H1 (cell line): ENCODE data around the gene FNDC1. TPM values are rescaled to one million over a fixed set of nuclear protein-coding genes. Genes with fewer than 3 reads are reported as not detected.

ENCODE experiments used
- CTCF ChIA-PET: fragments of 300-600 bp; sonication (Branson Sonifier 250); formaldehyde crosslinking; loops from one replicate; lab custom pipeline; 2021; ENCODE audit not compliant: partially characterized antibody; lab: Charles Lee
- POLR2A ChIA-PET: fragments of 300-600 bp; sonication (Branson Sonifier 250); formaldehyde crosslinking; loops from one replicate; lab custom pipeline; 2021; ENCODE audit warnings: inconsistent platforms; ENCODE audit not compliant: partially characterized antibody; lab: Charles Lee
- DNase-seq, 2 experiments: peaks; one replicate each; pipeline versions ENCODE4 v3.0.0 to v3.0.0-alpha.2; 2010 to 2022; ENCODE audit warnings: low spot score in 2 of 2, low read depth in 1 of 2, mixed read lengths in 1 of 2
- FAIRE-seq: peaks from 2 replicates; lab custom pipeline; 2011; peaks lifted over from hg19 to GRCh38; lab: Jason Lieb, UNC
- H2AFZ ChIP-seq: 2 replicates; pipeline ENCODE4 v1.8.1; 2012; ENCODE audit warnings: low read length, inconsistent platforms
- H2AK5ac ChIP-seq: 2 replicates; pipeline ENCODE4 v1.6.1; 2013; ENCODE audit warnings: low read depth, low read length
- H2BK120ac ChIP-seq: replicated peaks from 2 replicates; pipeline ENCODE3; 2013; ENCODE audit warnings: low read depth, low read length, inconsistent platforms
- H2BK12ac ChIP-seq: 2 replicates; pipeline ENCODE4 v1.6.1; 2013; ENCODE audit warnings: low read depth, low read length
- H2BK15ac ChIP-seq: 2 replicates; pipeline ENCODE4 v1.6.1; 2013; ENCODE audit warnings: low read length
- H2BK20ac ChIP-seq: 2 replicates; pipeline ENCODE4 v1.6.1; 2013; ENCODE audit warnings: low read length
- H2BK5ac ChIP-seq: 2 replicates; pipeline ENCODE4 v1.6.1; 2013; ENCODE audit warnings: low read depth, low read length
- H3K14ac ChIP-seq: 2 replicates; pipeline ENCODE4 v1.6.1; 2013; ENCODE audit warnings: inconsistent platforms; ENCODE audit not compliant: insufficient read length
- H3K18ac ChIP-seq: 2 replicates; pipeline ENCODE4 v1.6.1; 2013; ENCODE audit warnings: low read length; ENCODE audit errors: extremely low read depth
- H3K23ac ChIP-seq: 2 replicates; pipeline ENCODE4 v1.6.1; 2013; ENCODE audit warnings: inconsistent platforms; ENCODE audit not compliant: insufficient read length
- H3K23me2 ChIP-seq: 2 replicates; pipeline ENCODE4 v1.6.1; 2013; ENCODE audit warnings: low read depth, low read length
- H3K27ac ChIP-seq: 2 replicates; pipeline ENCODE4 v1.6.1; 2011; ENCODE audit warnings: low read depth, low read length, inconsistent platforms
- H3K27me3 ChIP-seq, 4 experiments: replicated peaks in 1 of 4; 1 replicate in 1 of 4; 2 replicates in 3 of 4; pipeline versions ENCODE4 v1.6.1 to v1.8.1; 2011 to 2013; ENCODE audit warnings: low read length in 3 of 4, mild to moderate bottlenecking in 3 of 4, inconsistent platforms in 2 of 4, mixed read lengths in 2 of 4, moderate library complexity in 1 of 4; ENCODE audit not compliant: control insufficient read depth in 3 of 4, insufficient read depth in 3 of 4; ENCODE audit errors: extremely low read depth in 1 of 4
- H3K36me3 ChIP-seq, 4 experiments: 2 replicates each; pipeline versions ENCODE4 v1.6.1 to v1.8.1; 2011 to 2013; ENCODE audit warnings: mild to moderate bottlenecking in 4 of 4, low read length in 3 of 4, moderate library complexity in 2 of 4, control low read depth in 1 of 4, inconsistent platforms in 1 of 4; ENCODE audit not compliant: insufficient read depth in 4 of 4, control insufficient read depth in 2 of 4
- H3K4ac ChIP-seq: replicated peaks from 2 replicates; pipeline ENCODE3; 2013; ENCODE audit warnings: low read length, low read depth, mixed read lengths, inconsistent platforms; ENCODE audit not compliant: insufficient read length
- H3K4me1 ChIP-seq, 4 experiments: replicated peaks in 1 of 4; 1 replicate in 1 of 4; 2 replicates in 3 of 4; pipeline versions ENCODE4 v1.6.1 to v1.8.1; 2011 to 2013; ENCODE audit warnings: low read length in 3 of 4, inconsistent platforms in 2 of 4, mixed read lengths in 1 of 4; ENCODE audit not compliant: insufficient read depth in 4 of 4, control insufficient read depth in 3 of 4
- H3K4me2 ChIP-seq, 2 experiments: 2 replicates each; pipeline versions ENCODE4 v1.6.1 to v1.8.1; 2011 to 2013; ENCODE audit warnings: low read depth in 2 of 2, low read length in 2 of 2, control low read depth in 1 of 2, inconsistent platforms in 1 of 2, mild to moderate bottlenecking in 1 of 2; ENCODE audit not compliant: insufficient read depth in 1 of 2
- H3K4me3 ChIP-seq, 4 experiments: fragments of 200-600, 300-600 bp in 1 of 4; sonication (generic), shearing (Covaris generic), sonication (Bioruptor Twin) in 1 of 4; 2 replicates each; pipeline versions ENCODE4 v1.5.1 to v1.8.1; 2011 to 2016; ENCODE audit warnings: low read length in 4 of 4, low read depth in 3 of 4, control low read depth in 2 of 4, inconsistent platforms in 2 of 4, mild to moderate bottlenecking in 2 of 4, mixed read lengths in 1 of 4, moderate library complexity in 1 of 4; ENCODE audit not compliant: insufficient read depth in 2 of 4; ENCODE audit errors: extremely low read depth in 1 of 4
- H3K56ac ChIP-seq: replicated peaks from 2 replicates; pipeline ENCODE3; 2013; ENCODE audit warnings: low read depth, mild to moderate bottlenecking, mixed read lengths, low read length, inconsistent platforms; ENCODE audit not compliant: insufficient read length
- H3K79me1 ChIP-seq: 2 replicates; pipeline ENCODE4 v1.6.1; 2013; ENCODE audit warnings: low read depth, low read length, control low read depth
- H3K79me2 ChIP-seq, 2 experiments: 2 replicates each; pipeline versions ENCODE4 v1.6.1 to v1.8.1; 2012 to 2013; ENCODE audit warnings: low read length in 2 of 2, mild to moderate bottlenecking in 2 of 2, inconsistent platforms in 1 of 2; ENCODE audit not compliant: insufficient read depth in 2 of 2, control insufficient read depth in 1 of 2
- H3K9ac ChIP-seq, 4 experiments: replicated peaks in 1 of 4; 1 replicate in 1 of 4; 2 replicates in 3 of 4; pipeline versions ENCODE4 v1.6.1 to v1.8.1; 2011 to 2013; ENCODE audit warnings: low read depth in 3 of 4, low read length in 3 of 4, control low read depth in 2 of 4, mild to moderate bottlenecking in 2 of 4, moderate library complexity in 2 of 4, inconsistent platforms in 1 of 4; ENCODE audit errors: extremely low read depth in 1 of 4
- H3K9me3 ChIP-seq, 2 experiments: 2 replicates each; pipeline versions ENCODE4 v1.6.1 to v1.8.1; 2012 to 2013; ENCODE audit warnings: mild to moderate bottlenecking in 2 of 2, moderate library complexity in 2 of 2, control low read depth in 1 of 2, inconsistent platforms in 1 of 2, low read depth in 1 of 2, low read length in 1 of 2, mixed read lengths in 1 of 2; ENCODE audit not compliant: insufficient read depth in 2 of 2
- H4K20me1 ChIP-seq, 2 experiments: replicated peaks in 1 of 2; 2 replicates each; pipeline versions ENCODE3 to v1.8.1; 2011 to 2013; ENCODE audit warnings: inconsistent platforms in 2 of 2, low read length in 2 of 2, mild to moderate bottlenecking in 1 of 2; ENCODE audit not compliant: insufficient read depth in 2 of 2, control insufficient read depth in 1 of 2
- H4K5ac ChIP-seq: 2 replicates; pipeline ENCODE4 v1.6.1; 2013; ENCODE audit warnings: low read length, low read depth, mixed read lengths, inconsistent platforms; ENCODE audit not compliant: insufficient read length
- H4K8ac ChIP-seq: 2 replicates; pipeline ENCODE4 v1.8.0; 2013; ENCODE audit warnings: mild to moderate bottlenecking, moderate library complexity, low read length, inconsistent platforms; ENCODE audit not compliant: insufficient read depth; ENCODE audit errors: extremely low read depth
- H4K91ac ChIP-seq: replicated peaks from 2 replicates; pipeline ENCODE3; 2013; ENCODE audit warnings: low read length, mixed read lengths, inconsistent platforms; ENCODE audit not compliant: insufficient read length
- BRCA1 ChIP-seq: IDR thresholded peaks from 2 replicates; pipeline ENCODE4 v1.6.1; 2012; ENCODE audit warnings: low read depth, low read length, improper control_type of control experiment
- GABPA ChIP-seq: IDR thresholded peaks from 2 replicates; pipeline ENCODE4 v1.6.1; 2011; ENCODE audit warnings: mild to moderate bottlenecking, low read length, moderate library complexity, borderline replicate concordance; ENCODE audit not compliant: insufficient read depth
- HDAC6 ChIP-seq: IDR thresholded peaks from one replicate; pipeline ENCODE4 v1.7.1; 2012; ENCODE audit warnings: low read depth, mild to moderate bottlenecking, inconsistent platforms, low read length, moderate library complexity
- KDM1A ChIP-seq: fragments of 200-600, 300-600 bp; sonication (generic); IDR thresholded peaks from 2 replicates; pipeline ENCODE4 v1.7.1; 2016; ENCODE audit warnings: mild to moderate bottlenecking, low read length, borderline replicate concordance
- POLR2A ChIP-seq, 2 experiments: IDR thresholded peaks; 1 replicate in 1 of 2; 2 replicates in 1 of 2; pipeline ENCODE4 v1.6.1; 2011; ENCODE audit warnings: low read depth in 2 of 2, low read length in 2 of 2, mild to moderate bottlenecking in 2 of 2; ENCODE audit errors: control extremely low read depth in 1 of 2
- RFX5 ChIP-seq: IDR thresholded peaks from 2 replicates; pipeline ENCODE4 v1.6.1; 2011; ENCODE audit warnings: low read depth, low read length, improper control_type of control experiment, borderline replicate concordance
- SP1 ChIP-seq: IDR thresholded peaks from 2 replicates; pipeline ENCODE4 v1.6.1; 2011; ENCODE audit warnings: low read depth, low read length
- YY1 ChIP-seq: IDR thresholded peaks from 2 replicates; pipeline ENCODE4 v1.6.1; 2011; ENCODE audit warnings: low read depth, mild to moderate bottlenecking, low read length
- WGBS, 2 experiments: shearing (Covaris generic) in 1 of 2; methylation state at CpG; one replicate each; pipeline versions ENCODE4 v1.1.6 to v1.1.7; 2013 to 2015; ENCODE audit warnings: low lambda C conversion rate in 2 of 2, mixed read lengths in 2 of 2, inconsistent platforms in 1 of 2, low coverage in 1 of 2, missing lambda C conversion rate in 1 of 2; ENCODE audit not compliant: insufficient replicate concordance in 2 of 2, insufficient coverage in 1 of 2, insufficient read length in 1 of 2; ENCODE audit errors: extremely low coverage in 1 of 2, missing lambda C conversion rate in 1 of 2; 5-methylcytosine and 5-hydroxymethylcytosine counted together
- polyA plus RNA-seq, 7 experiments: library from polyadenylated mRNA; depleted of rRNA in 3 of 7; stranded (reverse) in 5 of 7; unstranded in 2 of 7; fragments of >200 nt in 5 of 7; fragments of 200-250 nt in 2 of 7; gene quantifications; 1 replicate in 5 of 7; 2 replicates in 1 of 7; 4 replicates in 1 of 7; pipeline versions ENCODE4 v1.2.1 to v1.2.3, GENCODE V29; 2011 to 2013; ENCODE audit warnings: missing spikeins in 2 of 7, mixed read lengths in 2 of 7
- total RNA-seq: library from RNA; stranded (reverse); fragmentation: NEBNext Ultra II Directional; extraction: Animal tissue kit (Norgen Biotek cat#: 25700); gene quantifications from 2 replicates; pipeline ENCODE4 v1.2.1, GENCODE V29; 2021
- TF ChIP-seq, protein P1 (sequence below): IDR thresholded peaks from 2 replicates; pipeline ENCODE4 v1.6.1; 2011; ENCODE audit warnings: low read depth, mild to moderate bottlenecking, low read length; ENCODE audit not compliant: insufficient read depth

FNDC1 gene
- total and polyA plus RNA-seq, 2 of the 8 experiments (the other 6 are each of a cell fraction or from before 2014, with no cell fraction given): 0.06 to 0.30 TPM

DNA sequence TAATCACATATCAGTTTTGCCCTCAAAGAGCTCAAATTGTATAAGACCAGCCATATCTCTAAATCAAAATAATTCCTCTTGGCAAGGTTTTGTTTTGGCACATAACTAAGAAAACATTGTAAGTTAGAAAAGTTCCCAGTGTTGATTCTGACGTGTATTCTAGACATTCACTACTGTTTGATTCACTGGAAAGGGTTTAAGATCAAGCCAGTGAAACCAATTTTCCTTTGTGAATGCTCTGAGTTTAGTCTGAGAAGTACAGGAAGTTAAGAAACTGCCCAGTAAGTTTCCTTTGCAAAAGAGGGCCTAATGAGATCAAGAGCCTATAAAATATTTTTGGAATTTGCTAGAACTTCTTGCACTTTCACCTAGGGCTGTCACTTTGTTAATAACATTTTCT, 143.0 kb downstream of the FNDC1 start:
- 26% methylated on average over 1 of the region's 1 CpG; no CpG with 5 or more reads in 1 of the 2 experiments for WGBS, 2 experiments
- no peak for FAIRE-seq

More for the DNA sequence above, 143.0 kb downstream of the FNDC1 start:
- POLR2A ChIA-PET: no interaction called here
- Histone ChIP-seq H4K5ac (no peak overlapping the region), H2BK5ac (no peak overlapping the region), H3K23ac (no peak overlapping the region), H3K4me1 (no peaks in the 10 kb centered on the region), H2BK20ac (no peak overlapping the region), H3K56ac (no peak overlapping the region), H3K9ac (no peak overlapping the region), H2BK120ac (no peak overlapping the region), H3K18ac (no peak overlapping the region), H3K23me2 (no peaks in the 10 kb centered on the region), H4K8ac (no peak overlapping the region), H3K4ac (no peak overlapping the region), H2AFZ (no peak overlapping the region), H3K27me3 (no peaks in the 10 kb centered on the region), H3K79me1 (no peaks in the 10 kb centered on the region), H3K79me2 (no peaks in the 10 kb centered on the region), H3K36me3 (no peaks in the 10 kb centered on the region), H2BK15ac (no peak overlapping the region), H4K20me1 (no peaks in the 10 kb centered on the region), H3K27ac (no peak overlapping the region), H3K4me3 (no peak overlapping the region), H3K4me2 (no peak overlapping the region), H3K9me3 (peaks cover 78 to 88% of the 10 kb centered on the region in 2 experiments), H2BK12ac (no peak overlapping the region), H4K91ac (no peak overlapping the region), H2AK5ac (no peak overlapping the region), H3K14ac (no peak overlapping the region)
- CTCF ChIA-PET: interaction anchor here (0.7 kb wide), 1 partner anchor 199 kb away, joined by 3 read pairs; no protein-coding TSS in a partner anchor
- DNase-seq: no peak
- TF ChIP-seq SP1 (no peak), KDM1A (no peak), RFX5 (no peak), GABPA (no peak), HDAC6 (no peak), YY1 (no peak), POLR2A (IDR thresholded peaks at IDR 0.05; ENCODE audit: control extremely low read depth in 1 of 2, low read depth in 2 of 2, low read length in 2 of 2) (no peak), BRCA1 (no peak)
- TF ChIP-seq, protein P1, sequence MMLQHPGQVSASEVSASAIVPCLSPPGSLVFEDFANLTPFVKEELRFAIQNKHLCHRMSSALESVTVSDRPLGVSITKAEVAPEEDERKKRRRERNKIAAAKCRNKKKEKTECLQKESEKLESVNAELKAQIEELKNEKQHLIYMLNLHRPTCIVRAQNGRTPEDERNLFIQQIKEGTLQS: no peak
